ENCODE data around the gene TBC1D1.

DNA sequence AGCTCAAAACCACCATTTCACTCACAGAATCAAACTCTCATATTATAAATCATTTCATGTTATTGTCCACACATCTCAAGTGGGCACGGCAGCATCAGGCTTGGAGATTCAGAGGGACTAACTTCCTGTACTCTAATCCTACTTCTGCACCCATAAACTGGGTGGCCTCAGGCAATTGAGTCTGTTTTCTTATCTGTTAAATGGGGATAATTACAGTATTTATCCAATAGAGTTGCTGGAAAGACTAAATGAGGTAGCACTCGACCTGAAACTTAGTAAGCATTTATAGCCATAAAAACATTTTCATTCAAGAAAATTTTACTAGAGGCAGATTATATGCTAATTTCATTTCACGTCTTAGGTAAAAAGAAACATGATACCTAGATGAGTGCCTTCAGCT lies 13.0 kb downstream of the TBC1D1 start:
- TF ChIP-seq, protein P1, sequence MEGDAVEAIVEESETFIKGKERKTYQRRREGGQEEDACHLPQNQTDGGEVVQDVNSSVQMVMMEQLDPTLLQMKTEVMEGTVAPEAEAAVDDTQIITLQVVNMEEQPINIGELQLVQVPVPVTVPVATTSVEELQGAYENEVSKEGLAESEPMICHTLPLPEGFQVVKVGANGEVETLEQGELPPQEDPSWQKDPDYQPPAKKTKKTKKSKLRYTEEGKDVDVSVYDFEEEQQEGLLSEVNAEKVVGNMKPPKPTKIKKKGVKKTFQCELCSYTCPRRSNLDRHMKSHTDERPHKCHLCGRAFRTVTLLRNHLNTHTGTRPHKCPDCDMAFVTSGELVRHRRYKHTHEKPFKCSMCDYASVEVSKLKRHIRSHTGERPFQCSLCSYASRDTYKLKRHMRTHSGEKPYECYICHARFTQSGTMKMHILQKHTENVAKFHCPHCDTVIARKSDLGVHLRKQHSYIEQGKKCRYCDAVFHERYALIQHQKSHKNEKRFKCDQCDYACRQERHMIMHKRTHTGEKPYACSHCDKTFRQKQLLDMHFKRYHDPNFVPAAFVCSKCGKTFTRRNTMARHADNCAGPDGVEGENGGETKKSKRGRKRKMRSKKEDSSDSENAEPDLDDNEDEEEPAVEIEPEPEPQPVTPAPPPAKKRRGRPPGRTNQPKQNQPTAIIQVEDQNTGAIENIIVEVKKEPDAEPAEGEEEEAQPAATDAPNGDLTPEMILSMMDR (IDR thresholded peaks at IDR 0.05): no peak
- TF ChIP-seq, protein P2, sequence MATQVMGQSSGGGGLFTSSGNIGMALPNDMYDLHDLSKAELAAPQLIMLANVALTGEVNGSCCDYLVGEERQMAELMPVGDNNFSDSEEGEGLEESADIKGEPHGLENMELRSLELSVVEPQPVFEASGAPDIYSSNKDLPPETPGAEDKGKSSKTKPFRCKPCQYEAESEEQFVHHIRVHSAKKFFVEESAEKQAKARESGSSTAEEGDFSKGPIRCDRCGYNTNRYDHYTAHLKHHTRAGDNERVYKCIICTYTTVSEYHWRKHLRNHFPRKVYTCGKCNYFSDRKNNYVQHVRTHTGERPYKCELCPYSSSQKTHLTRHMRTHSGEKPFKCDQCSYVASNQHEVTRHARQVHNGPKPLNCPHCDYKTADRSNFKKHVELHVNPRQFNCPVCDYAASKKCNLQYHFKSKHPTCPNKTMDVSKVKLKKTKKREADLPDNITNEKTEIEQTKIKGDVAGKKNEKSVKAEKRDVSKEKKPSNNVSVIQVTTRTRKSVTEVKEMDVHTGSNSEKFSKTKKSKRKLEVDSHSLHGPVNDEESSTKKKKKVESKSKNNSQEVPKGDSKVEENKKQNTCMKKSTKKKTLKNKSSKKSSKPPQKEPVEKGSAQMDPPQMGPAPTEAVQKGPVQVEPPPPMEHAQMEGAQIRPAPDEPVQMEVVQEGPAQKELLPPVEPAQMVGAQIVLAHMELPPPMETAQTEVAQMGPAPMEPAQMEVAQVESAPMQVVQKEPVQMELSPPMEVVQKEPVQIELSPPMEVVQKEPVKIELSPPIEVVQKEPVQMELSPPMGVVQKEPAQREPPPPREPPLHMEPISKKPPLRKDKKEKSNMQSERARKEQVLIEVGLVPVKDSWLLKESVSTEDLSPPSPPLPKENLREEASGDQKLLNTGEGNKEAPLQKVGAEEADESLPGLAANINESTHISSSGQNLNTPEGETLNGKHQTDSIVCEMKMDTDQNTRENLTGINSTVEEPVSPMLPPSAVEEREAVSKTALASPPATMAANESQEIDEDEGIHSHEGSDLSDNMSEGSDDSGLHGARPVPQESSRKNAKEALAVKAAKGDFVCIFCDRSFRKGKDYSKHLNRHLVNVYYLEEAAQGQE (IDR thresholded peaks at IDR 0.05; ENCODE audit: insufficient read depth in 1 of 2, low read depth in 2 of 2, low read length in 1 of 2): no peak
- TF ChIP-seq POLR2AphosphoS5 (IDR thresholded peaks at IDR 0.05; ENCODE audit: low read depth, low read length) (no peak), SIN3A (IDR thresholded peaks at IDR 0.05; ENCODE audit: borderline replicate concordance, insufficient read depth, low read depth, low read length) (no peak), TCF7L2 (IDR thresholded peaks at IDR 0.05; ENCODE audit: low read depth, low read length) (no peak)
